GM23248 (cell line): Measurements from ENCODE around the gene CELSR1.

Experiments
- EZH2 ChIP-seq: fragments of 200-600 bp; sonication (generic); IDR thresholded peaks from 2 replicates; pipeline ENCODE4 v1.6.1; 2018; ENCODE audit warnings: antibody characterized with exemption, mild to moderate bottlenecking; ENCODE audit not compliant: insufficient read depth, poor library complexity, severe bottlenecking
- EZH2phosphoT487 ChIP-seq: fragments of 200-600 bp; sonication (generic); IDR thresholded peaks from 2 replicates; pipeline ENCODE4 v1.6.1; 2018; ENCODE audit warnings: antibody characterized with exemption, moderate library complexity, mild to moderate bottlenecking, low read depth; ENCODE audit not compliant: insufficient read depth

- no peak for TF ChIP-seq EZH2
- TF ChIP-seq EZH2phosphoT487, result no peak
These were observed 156.3 kb downstream of the CELSR1 start for GRCh38 chr22:46381142-46381541.
